ENCODE data around the gene SMOC1. TPM values are rescaled to one million over a fixed set of nuclear protein-coding genes. Genes with fewer than 3 reads are reported as not detected.
A peak's percentile ranks its signal among the peaks of the same experiment; 100 is the strongest.

SMOC1 gene
- total RNA-seq, 2 donors from 2014 or later, result not detected

DNA sequence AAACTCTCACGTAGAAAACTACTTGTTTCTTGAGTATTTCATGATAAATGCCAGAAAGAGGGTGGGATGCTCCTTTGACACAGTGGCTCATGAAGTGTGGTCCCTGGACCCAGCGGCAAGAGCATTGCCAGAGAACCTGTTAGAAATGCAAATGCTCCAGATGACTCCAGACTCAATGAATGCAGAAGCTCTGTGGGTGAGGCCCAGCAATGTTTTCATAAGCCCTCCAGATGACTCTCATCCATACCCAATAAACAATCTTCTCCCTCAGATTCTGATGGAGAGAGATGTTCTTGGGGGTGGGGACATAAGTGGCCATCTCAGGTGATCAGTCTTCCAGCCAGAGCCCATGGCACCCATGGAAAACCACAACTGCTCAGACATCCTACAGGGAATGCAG, 88.9 kb downstream of the SMOC1 start:
- H3K27me3 Mint-ChIP-seq, result peaks cover 31% of the 10 kb centered on the region
- H3K4me3 Mint-ChIP-seq, result no peak overlapping the region
- H3K4me1 Mint-ChIP-seq, result no peaks in the 10 kb centered on the region
- ATAC-seq (no peak), DNase-seq (no peak)
- no peaks in the 10 kb centered on the region for H3K9me3 ChIP-seq (ENCODE audit: control insufficient read depth, low read length, poor library complexity, severe bottlenecking)
- H3K36me3 Mint-ChIP-seq (ENCODE audit: low read depth), result no peaks in the 10 kb centered on the region
- H3K27ac Mint-ChIP-seq, result no peak overlapping the region

DNA sequence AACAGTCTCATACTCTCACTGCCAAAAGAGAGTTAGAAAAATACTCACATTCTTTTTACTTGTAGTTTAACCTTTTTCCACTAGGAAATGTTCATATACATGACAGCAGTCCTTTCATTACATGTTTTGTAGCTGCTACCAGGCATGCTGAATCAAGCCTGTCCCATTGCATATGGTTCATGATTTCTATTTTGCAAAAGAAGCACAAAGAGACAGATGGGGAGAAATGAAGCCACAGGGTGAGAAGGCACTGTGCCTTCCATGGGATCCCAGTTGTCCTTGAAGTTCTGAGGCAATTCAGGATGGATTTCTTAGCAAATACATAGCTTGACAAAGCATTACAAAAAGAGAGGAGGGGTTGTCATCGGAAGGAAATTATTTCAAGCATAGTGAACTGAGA, 89.5 kb downstream of the SMOC1 start:
- no peaks in the 10 kb centered on the region for H3K36me3 Mint-ChIP-seq (ENCODE audit: low read depth)
- H3K9me3 ChIP-seq (ENCODE audit: control insufficient read depth, low read length, poor library complexity, severe bottlenecking), result no peaks in the 10 kb centered on the region
- H3K4me1 Mint-ChIP-seq, result no peaks in the 10 kb centered on the region
- no peak overlapping the region for H3K4me3 Mint-ChIP-seq
- peaks cover 30% of the 10 kb centered on the region for H3K27me3 Mint-ChIP-seq
- DNase-seq (no peak), ATAC-seq (no peak)
- H3K27ac Mint-ChIP-seq, result no peak overlapping the region

DNA sequence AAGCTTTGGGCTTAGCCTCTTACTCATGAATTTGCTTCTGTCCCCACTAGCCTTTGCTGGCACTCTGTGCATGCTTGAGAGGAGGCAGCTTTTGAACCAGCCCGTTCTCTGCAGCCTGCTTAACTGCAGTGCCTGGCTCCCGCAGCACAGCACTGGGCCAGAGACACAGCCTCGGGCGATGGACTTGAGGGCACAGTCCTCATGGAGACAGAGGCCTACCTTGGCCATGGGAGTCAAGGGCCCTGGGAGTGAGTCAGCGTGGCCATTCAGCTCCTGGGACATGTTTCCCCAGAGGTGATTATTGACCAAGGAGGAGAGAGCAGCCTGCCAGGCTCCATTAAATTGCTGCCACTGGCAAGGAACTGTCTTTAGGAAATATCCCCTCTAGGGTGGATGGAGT, 93.5 kb downstream of the SMOC1 start:
- Mint-ChIP-seq H3K27me3 (peaks cover 54% of the 10 kb centered on the region), H3K4me1 (no peaks in the 10 kb centered on the region), H3K36me3 (ENCODE audit: low read depth) (no peaks in the 10 kb centered on the region), H3K27ac (no peak overlapping the region), H3K4me3 (no peak overlapping the region)
- DNase-seq, result no peak
- H3K9me3 ChIP-seq (ENCODE audit: control insufficient read depth, low read length, poor library complexity, severe bottlenecking), result no peaks in the 10 kb centered on the region
- no peak for ATAC-seq

DNA sequence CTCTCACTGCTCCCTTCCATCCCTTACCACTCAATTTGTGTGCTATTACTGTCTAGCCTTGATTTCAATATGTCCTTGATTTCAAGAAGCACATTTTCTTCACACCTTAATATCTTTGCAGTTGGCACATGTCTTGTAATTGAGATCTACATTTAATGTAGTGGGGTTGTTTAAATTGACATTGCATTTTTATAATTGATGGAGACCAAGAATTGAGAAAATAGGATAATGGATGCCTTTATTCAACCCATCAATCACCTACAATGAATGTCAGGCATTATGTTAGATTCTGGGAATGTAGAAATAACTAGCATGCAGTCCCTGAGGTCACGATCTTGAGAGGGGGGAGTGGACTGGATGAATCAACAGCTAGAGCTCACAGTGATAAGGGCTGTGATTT, 94.6 kb downstream of the SMOC1 start:
- no peak overlapping the region for H3K27ac Mint-ChIP-seq
- no peak for DNase-seq
- no peak overlapping the region for H3K4me3 Mint-ChIP-seq
- no peak for ATAC-seq
- H3K9me3 ChIP-seq (ENCODE audit: control insufficient read depth, low read length, poor library complexity, severe bottlenecking), result no peaks in the 10 kb centered on the region
- H3K36me3 Mint-ChIP-seq (ENCODE audit: low read depth), result no peaks in the 10 kb centered on the region
- H3K27me3 Mint-ChIP-seq, result peaks cover 49% of the 10 kb centered on the region
- no peaks in the 10 kb centered on the region for H3K4me1 Mint-ChIP-seq

DNA sequence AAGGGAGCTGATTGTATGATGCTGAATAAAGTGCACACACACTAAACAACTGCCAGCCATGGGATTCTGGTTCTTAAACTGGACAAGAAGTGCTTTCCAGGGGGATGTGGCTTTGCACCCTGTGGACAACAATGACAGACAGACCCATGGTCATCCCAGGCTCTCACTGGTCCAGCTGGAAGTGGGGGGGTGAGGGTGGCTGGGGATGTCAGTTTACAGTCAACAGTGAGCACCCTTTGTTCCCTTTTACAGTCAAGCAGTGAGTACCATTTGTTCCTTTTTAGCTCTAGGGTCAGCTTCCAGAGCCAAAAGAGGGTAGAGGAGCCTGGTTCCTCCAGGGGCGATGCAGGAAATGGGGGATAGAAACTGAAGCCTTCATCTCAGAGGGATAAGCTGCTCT, 100.7 kb downstream of the SMOC1 start:
- DNase-seq, result no peak
- ATAC-seq, result no peak
- peaks cover 4% of the 10 kb centered on the region for H3K36me3 Mint-ChIP-seq (ENCODE audit: low read depth)
- H3K4me1 Mint-ChIP-seq, result no peaks in the 10 kb centered on the region
- no peak overlapping the region for H3K4me3 Mint-ChIP-seq
- peaks cover 74% of the 10 kb centered on the region for H3K27me3 Mint-ChIP-seq
- H3K27ac Mint-ChIP-seq, result no peak overlapping the region
- no peaks in the 10 kb centered on the region for H3K9me3 ChIP-seq (ENCODE audit: control insufficient read depth, low read length, poor library complexity, severe bottlenecking)

DNA sequence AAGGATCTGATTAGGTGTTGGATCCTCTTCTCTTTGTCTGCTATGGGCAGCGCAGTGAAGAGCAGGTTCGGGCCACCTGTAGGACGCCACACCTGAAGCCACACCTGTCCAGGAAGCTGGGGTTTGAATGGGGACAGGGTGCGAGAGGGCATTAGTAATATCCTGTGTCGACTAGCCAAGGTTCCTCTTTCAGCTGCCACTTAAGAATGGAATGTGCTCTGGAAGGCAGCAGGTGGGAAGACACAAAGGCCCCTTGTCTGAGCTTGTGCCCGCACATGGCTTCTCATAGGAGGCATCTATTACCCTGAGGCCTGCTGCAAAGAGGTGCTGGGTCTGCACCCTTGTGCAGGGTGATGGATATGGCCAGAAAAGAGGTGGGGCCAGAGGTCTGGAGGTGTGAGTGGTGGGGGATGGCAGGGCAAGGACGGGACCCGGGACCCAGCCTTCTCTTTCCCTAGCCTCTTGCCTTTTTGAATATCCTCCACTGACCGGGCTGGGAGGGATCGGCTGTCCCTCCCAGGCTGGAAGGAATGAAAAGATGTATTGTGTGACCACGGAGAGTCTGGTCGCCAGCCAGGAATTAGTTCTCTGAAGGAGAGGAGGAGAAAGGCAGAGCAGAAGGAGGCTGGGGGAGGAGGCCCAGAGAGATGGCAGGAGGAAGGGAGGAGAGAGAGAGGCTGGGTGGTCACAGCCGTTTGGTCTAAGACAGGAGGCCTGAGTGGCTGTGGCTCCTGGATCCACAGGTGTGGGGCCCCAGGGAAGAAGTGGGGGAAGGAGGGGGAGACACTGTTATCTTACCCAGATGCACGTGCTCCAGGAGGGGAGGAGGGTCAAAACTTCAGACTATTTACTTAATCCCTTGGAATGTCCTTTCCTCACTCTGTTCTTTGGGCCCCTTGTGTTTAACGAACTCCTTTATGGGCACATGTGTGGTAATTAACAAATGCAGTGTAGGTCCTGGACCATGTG, 101.5 kb downstream of the SMOC1 start:
- ATAC-seq (no peak), DNase-seq (no peak)
- Mint-ChIP-seq H3K4me1 (peaks cover under 1% of the 10 kb centered on the region), H3K27ac (peak overlapping the region; percentile 11), H3K27me3 (peaks cover 70% of the 10 kb centered on the region), H3K4me3 (no peak overlapping the region), H3K36me3 (ENCODE audit: low read depth) (peaks cover 4% of the 10 kb centered on the region)
- H3K9me3 ChIP-seq (ENCODE audit: control insufficient read depth, low read length, poor library complexity, severe bottlenecking), result no peaks in the 10 kb centered on the region

DNA sequence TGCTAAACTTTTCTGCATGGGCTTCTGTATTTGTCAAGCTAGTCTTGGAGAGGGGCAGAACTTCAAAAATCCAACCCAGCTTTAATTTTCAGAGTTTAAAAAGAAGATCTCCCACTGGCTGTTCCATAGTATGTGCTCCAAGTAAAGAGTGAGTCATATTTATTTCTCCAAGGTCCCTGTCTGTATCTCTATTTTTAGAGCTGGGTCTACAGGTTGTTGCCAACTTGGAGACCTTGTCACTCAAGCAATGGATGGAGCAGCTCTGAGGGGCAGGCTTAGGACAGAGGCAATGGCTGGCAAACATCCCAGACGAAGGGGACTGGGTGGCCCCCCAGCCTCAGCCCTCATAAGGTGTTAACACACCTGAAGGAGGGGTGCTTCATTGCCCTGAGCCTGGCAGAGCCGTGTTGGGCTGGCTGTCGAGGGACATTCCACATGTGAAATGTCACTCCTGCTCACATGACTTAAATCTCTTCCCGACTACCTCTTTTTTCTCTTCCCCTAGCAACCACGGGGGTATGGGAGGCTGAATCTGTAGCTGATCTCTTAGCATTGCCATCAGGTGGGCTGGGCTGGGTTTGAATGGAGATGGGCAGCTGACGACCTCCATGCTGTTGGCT, 103.1 kb downstream of the SMOC1 start:
- DNase-seq (no peak), ATAC-seq (no peak)
- no peak overlapping the region for H3K4me3 Mint-ChIP-seq
- H3K27ac Mint-ChIP-seq, result no peak overlapping the region
- H3K36me3 Mint-ChIP-seq (ENCODE audit: low read depth), result peaks cover 4% of the 10 kb centered on the region
- H3K9me3 ChIP-seq (ENCODE audit: control insufficient read depth, low read length, poor library complexity, severe bottlenecking), result no peaks in the 10 kb centered on the region
- H3K27me3 Mint-ChIP-seq, result peaks cover 68% of the 10 kb centered on the region
- peaks cover 2% of the 10 kb centered on the region for H3K4me1 Mint-ChIP-seq

DNA sequence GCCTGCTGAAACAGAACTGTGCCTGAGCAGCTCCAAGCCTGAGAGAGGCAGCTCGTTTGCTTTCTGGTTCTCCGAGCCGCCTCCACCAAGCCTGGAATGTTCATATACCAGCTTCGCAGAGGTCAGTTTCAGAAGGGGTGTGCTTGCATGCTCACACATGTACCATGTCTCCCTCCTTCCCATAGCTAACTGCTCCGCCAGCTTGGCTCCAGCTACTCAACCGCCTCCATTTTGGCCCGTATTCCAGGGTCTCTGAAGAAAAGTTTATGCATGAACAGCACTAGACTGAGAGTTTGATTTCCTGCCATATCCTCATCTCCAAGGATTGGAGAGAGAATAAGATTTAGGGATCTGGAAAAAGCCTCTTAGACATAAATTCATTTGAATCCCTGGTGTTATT, 103.7 kb downstream of the SMOC1 start:
- Mint-ChIP-seq H3K27me3 (peaks cover 73% of the 10 kb centered on the region), H3K36me3 (ENCODE audit: low read depth) (peaks cover 4% of the 10 kb centered on the region), H3K27ac (no peak overlapping the region), H3K4me1 (peaks cover 2% of the 10 kb centered on the region), H3K4me3 (no peak overlapping the region)
- DNase-seq (no peak), ATAC-seq (no peak)
- H3K9me3 ChIP-seq (ENCODE audit: control insufficient read depth, low read length, poor library complexity, severe bottlenecking), result no peaks in the 10 kb centered on the region

DNA sequence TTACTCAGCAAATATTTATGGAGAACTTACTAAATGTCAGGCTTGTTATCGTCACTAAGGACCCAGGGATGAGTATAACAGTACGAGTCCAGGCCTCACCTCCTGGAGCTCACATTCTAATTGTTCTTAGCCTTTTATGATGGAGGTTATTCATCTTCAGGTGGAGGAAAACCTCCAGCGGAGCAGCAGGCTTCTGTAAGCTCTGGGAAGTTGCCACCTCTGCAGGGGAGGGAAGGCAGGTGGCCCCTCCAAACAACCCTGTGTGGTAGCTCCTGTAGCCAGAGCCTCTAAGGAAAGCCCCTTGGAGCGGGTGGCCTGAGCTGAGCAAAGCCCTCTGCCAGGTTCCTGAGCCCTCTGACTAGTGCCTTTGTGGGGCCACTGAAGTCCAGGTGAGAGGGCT, 104.1 kb downstream of the SMOC1 start:
- no peak for DNase-seq
- ATAC-seq, result no peak
- Mint-ChIP-seq H3K27me3 (peaks cover 74% of the 10 kb centered on the region), H3K4me3 (no peak overlapping the region), H3K27ac (no peak overlapping the region), H3K4me1 (peaks cover 2% of the 10 kb centered on the region), H3K36me3 (ENCODE audit: low read depth) (peaks cover 4% of the 10 kb centered on the region)
- H3K9me3 ChIP-seq (ENCODE audit: control insufficient read depth, low read length, poor library complexity, severe bottlenecking), result no peaks in the 10 kb centered on the region

DNA sequence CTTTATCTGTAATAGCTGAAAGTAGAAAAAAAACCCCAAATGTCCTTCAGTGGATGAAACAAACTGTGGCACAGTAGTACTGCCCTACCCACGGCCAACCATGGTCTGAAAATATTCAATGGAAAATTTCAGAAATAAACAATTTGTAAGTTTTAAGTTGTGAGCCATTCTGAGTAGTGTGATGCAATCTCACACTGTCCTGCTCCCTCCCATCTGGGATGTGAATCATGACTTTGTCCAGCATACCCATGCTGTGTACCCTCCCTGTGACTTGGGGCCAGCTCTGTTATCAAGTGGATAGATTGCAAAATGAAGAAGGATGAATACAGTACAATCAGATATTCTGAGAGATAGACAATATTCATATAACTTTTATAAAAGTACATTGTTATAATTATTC, 106.2 kb downstream of the SMOC1 start:
- ATAC-seq (no peak), DNase-seq (no peak)
- Mint-ChIP-seq H3K27ac (no peak overlapping the region), H3K27me3 (peaks cover 66% of the 10 kb centered on the region), H3K4me1 (peaks cover 2% of the 10 kb centered on the region), H3K36me3 (ENCODE audit: low read depth) (peaks cover 4% of the 10 kb centered on the region), H3K4me3 (no peak overlapping the region)
- no peaks in the 10 kb centered on the region for H3K9me3 ChIP-seq (ENCODE audit: control insufficient read depth, low read length, poor library complexity, severe bottlenecking)

DNA sequence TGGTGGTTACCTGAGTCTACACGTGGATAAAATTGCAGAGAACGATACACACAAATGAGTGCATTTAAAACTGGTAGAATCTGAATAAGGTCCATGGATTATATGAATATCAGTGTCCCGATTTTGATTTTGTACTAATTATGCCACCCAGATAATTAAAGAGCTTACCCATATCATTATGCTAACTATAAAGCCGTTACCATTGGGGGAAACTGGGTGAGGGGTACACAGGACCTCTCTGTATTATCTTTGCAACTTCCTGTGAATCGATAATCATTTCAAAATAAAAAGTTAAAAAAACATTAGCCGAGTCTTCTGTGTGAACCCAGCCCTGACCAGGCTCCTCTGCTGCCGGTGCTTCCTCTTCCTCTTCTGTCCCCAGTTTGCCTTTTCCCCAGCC, 107.1 kb downstream of the SMOC1 start:
- ATAC-seq, result no peak
- Mint-ChIP-seq H3K4me1 (peaks cover 2% of the 10 kb centered on the region), H3K36me3 (ENCODE audit: low read depth) (peaks cover 2% of the 10 kb centered on the region), H3K27me3 (peaks cover 63% of the 10 kb centered on the region), H3K4me3 (no peak overlapping the region), H3K27ac (no peak overlapping the region)
- no peak for DNase-seq
- H3K9me3 ChIP-seq (ENCODE audit: control insufficient read depth, low read length, poor library complexity, severe bottlenecking), result no peaks in the 10 kb centered on the region

DNA sequence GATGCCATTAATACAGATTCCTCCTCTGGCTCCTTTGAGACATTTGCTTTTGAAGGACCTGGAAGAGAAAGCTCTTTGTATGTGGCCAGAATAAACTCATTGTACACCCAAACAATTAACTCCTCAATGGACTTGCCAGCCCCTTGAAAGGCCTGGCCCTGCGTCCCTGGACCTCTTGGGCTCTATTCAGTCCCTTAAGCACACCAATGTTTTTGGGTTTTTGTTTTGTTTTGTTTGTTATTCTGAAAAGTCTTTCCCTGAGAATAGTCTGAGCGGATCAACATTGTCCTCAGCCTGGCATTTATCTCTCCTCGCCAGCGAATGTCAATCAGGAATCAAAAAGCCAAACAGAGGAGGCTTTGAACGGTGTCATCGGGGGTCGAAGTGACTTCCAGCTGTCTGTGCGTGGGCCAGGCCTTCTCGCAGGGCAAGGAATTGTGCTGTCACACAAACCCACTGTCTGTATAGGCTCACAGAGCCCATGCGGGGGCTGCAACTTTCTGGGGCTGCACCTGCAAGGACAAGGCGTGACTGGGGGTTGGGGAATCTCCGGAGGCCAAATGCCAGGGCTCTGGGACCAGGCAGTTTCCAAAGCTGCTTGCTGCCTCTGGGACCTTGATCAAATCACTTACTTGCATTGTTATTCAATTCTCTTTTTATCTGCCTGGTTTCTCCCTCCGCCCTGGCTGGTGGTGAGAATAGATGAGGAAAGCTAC, 108.3 kb downstream of the SMOC1 start:
- DNase-seq, result no peak
- Mint-ChIP-seq H3K4me3 (no peak overlapping the region), H3K27ac (no peak overlapping the region), H3K27me3 (peaks cover 61% of the 10 kb centered on the region), H3K4me1 (peaks cover 2% of the 10 kb centered on the region), H3K36me3 (ENCODE audit: low read depth) (peaks cover 2% of the 10 kb centered on the region)
- ATAC-seq, result no peak
- H3K9me3 ChIP-seq (ENCODE audit: control insufficient read depth, low read length, poor library complexity, severe bottlenecking), result no peaks in the 10 kb centered on the region

DNA sequence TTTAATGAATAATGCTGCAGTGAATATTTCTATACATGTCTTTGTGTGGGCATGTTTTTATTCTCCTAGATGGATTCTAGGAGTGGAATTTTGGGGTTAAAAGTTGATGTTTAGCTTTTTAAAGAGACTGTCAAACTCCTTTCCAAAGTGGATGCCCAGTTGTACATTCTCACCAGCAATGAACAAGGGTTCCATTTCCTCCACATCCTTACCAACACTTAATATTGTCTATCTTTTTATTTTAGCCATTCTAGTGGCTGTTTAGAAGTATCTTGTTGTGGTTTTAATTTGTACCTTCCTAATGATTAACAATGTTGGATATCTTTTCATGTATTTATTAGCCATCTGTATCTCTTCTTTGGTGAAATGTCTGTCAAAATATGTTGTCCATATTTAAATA, 109.8 kb downstream of the SMOC1 start:
- peaks cover 2% of the 10 kb centered on the region for H3K36me3 Mint-ChIP-seq (ENCODE audit: low read depth)

More for the DNA sequence above, 109.8 kb downstream of the SMOC1 start:
- Mint-ChIP-seq H3K27ac (no peak overlapping the region), H3K4me1 (peaks cover 2% of the 10 kb centered on the region), H3K27me3 (peaks cover 57% of the 10 kb centered on the region), H3K4me3 (no peak overlapping the region)
- no peaks in the 10 kb centered on the region for H3K9me3 ChIP-seq (ENCODE audit: control insufficient read depth, low read length, poor library complexity, severe bottlenecking)
- DNase-seq (no peak), ATAC-seq (no peak)

Data from T-helper 17 cell (primary cell).